OCI-LY1 (cell line): Measurements from ENCODE around the gene KIF22.
"Not testable (repeated sequence)": the region's sequence is repeated elsewhere in the genome, so short reads cannot be mapped to it uniquely, and the experiment has no call there.

Experiments used
- H2AFZ ChIP-seq: fragments of 200-600 bp; sonication (generic), shearing (Covaris generic); 2 replicates; pipeline ENCODE4 v1.6.0; 2014; ENCODE audit warnings: antibody characterized with exemption, mild to moderate bottlenecking, low read length
- H3F3A ChIP-seq: fragments of 200-600 bp; sonication (generic), shearing (Covaris generic); 2 replicates; pipeline ENCODE4 v1.6.0; 2014; ENCODE audit warnings: mild to moderate bottlenecking, antibody characterized with exemption, low read length, moderate library complexity; ENCODE audit not compliant: insufficient read depth
- H3K27ac ChIP-seq: fragments of 200-600 bp; sonication (generic); 2 replicates; pipeline ENCODE4 v1.5.1; 2014; ENCODE audit warnings: low read length, mixed run types, mild to moderate bottlenecking, low read depth; ENCODE audit not compliant: poor library complexity, severe bottlenecking
- H3K27me3 ChIP-seq: fragments of 200-600 bp; sonication (generic); 2 replicates; pipeline ENCODE4 v1.6.0; 2014; ENCODE audit warnings: antibody characterized with exemption, mild to moderate bottlenecking, low read length, moderate library complexity; ENCODE audit not compliant: insufficient read depth
- H3K36me3 ChIP-seq: fragments of 200-600 bp; sonication (generic); 2 replicates; pipeline ENCODE4 v1.6.1; 2014; ENCODE audit warnings: mild to moderate bottlenecking, antibody characterized with exemption, low read length, moderate library complexity, mixed read lengths; ENCODE audit not compliant: insufficient read depth
- H3K4me1 ChIP-seq: fragments of 200-600 bp; sonication (generic); 2 replicates; pipeline ENCODE4 v1.5.1; 2014; ENCODE audit warnings: mild to moderate bottlenecking, low read length, moderate library complexity; ENCODE audit not compliant: insufficient read depth, severe bottlenecking
- H3K4me2 ChIP-seq: fragments of 200-600 bp; sonication (generic), shearing (Covaris generic); 2 replicates; pipeline ENCODE4 v1.6.1; 2014; ENCODE audit warnings: low read length
- H3K4me3 ChIP-seq: fragments of 200-600 bp; sonication (generic); 2 replicates; pipeline ENCODE4 v1.5.1; 2014; ENCODE audit warnings: low read length, low read depth, mild to moderate bottlenecking, mixed read lengths; ENCODE audit not compliant: poor library complexity, severe bottlenecking
- H3K79me2 ChIP-seq: fragments of 200-600 bp; shearing (Covaris generic); 2 replicates; pipeline ENCODE4 v1.6.1; 2016; ENCODE audit warnings: mixed run types, low read length, mixed read lengths; ENCODE audit not compliant: insufficient read depth
- H3K9ac ChIP-seq: fragments of 200-600 bp; sonication (generic), shearing (Covaris generic); 2 replicates; pipeline ENCODE4 v1.6.1; 2014; ENCODE audit warnings: mild to moderate bottlenecking, low read length, mixed read lengths
- H3K9me2 ChIP-seq: fragments of 200-600 bp; sonication (generic), shearing (Covaris generic); 2 replicates; pipeline ENCODE4 v1.6.1; 2014; ENCODE audit warnings: low read depth, mild to moderate bottlenecking, low read length, mixed read lengths
- H3K9me3 ChIP-seq: fragments of 200-600 bp; shearing (Covaris generic); 2 replicates; pipeline ENCODE4 v1.6.1; 2014; ENCODE audit warnings: low read length, mixed read lengths
- H4K20me1 ChIP-seq: fragments of 200-600 bp; sonication (generic), shearing (Covaris generic); 2 replicates; pipeline ENCODE4 v1.6.0; 2016; ENCODE audit warnings: mild to moderate bottlenecking, low read length; ENCODE audit not compliant: insufficient read depth
- CTCF ChIP-seq: fragments of 200-600 bp; sonication (generic), shearing (Covaris generic); IDR thresholded peaks from 2 replicates; pipeline ENCODE4 v1.5.1; 2017; ENCODE audit warnings: mild to moderate bottlenecking, antibody characterized with exemption, low read length, moderate library complexity, mixed read lengths
- EZH2 ChIP-seq: fragments of 200-600 bp; sonication (generic), shearing (Covaris generic); IDR thresholded peaks from 2 replicates; pipeline ENCODE4 v1.8.0; 2017; ENCODE audit warnings: borderline replicate concordance, mixed run types, mild to moderate bottlenecking, antibody characterized with exemption, low read length, moderate library complexity, mixed read lengths

Gene KIF22

GRCh38 chr16:29760567-29761279 is 29.8 kb upstream of the KIF22 start:
- Histone ChIP-seq H2AFZ (no peak overlapping the region), H3K9me3 (no peaks in the 10 kb centered on the region), H3K9ac (no peak overlapping the region), H4K20me1 (no peaks in the 10 kb centered on the region), H3K4me2 (no peak overlapping the region), H3K9me2 (no peaks in the 10 kb centered on the region), H3K4me1 (no peaks in the 10 kb centered on the region), H3F3A (no peaks in the 10 kb centered on the region), H3K27ac (no peak overlapping the region), H3K36me3 (no peaks in the 10 kb centered on the region), H3K27me3 (no peaks in the 10 kb centered on the region), H3K4me3 (no peak overlapping the region), H3K79me2 (no peaks in the 10 kb centered on the region)
- TF ChIP-seq EZH2 (no peak), CTCF (no peak)

GRCh38 chr16:29761280-29761651 is 29.3 kb upstream of the KIF22 start:
- H3K27me3 ChIP-seq, H3K79me2 ChIP-seq, H2AFZ ChIP-seq, H3K36me3 ChIP-seq, H4K20me1 ChIP-seq, H3K9me2 ChIP-seq, H3K4me3 ChIP-seq, H3K4me1 ChIP-seq, H3K9ac ChIP-seq, H3K27ac ChIP-seq, H3F3A ChIP-seq, H3K9me3 ChIP-seq, H3K4me2 ChIP-seq: not testable (repeated sequence)

GRCh38 chr16:29761882-29762281 is 28.7 kb upstream of the KIF22 start:
- TF ChIP-seq CTCF (no peak), EZH2 (no peak)
- Histone ChIP-seq H3K36me3 (no peaks in the 10 kb centered on the region), H2AFZ (no peak overlapping the region), H3K79me2 (no peaks in the 10 kb centered on the region), H3K4me1 (no peaks in the 10 kb centered on the region), H3K9ac (no peak overlapping the region), H3K4me3 (no peak overlapping the region), H3K9me2 (no peaks in the 10 kb centered on the region), H4K20me1 (no peaks in the 10 kb centered on the region), H3K27me3 (no peaks in the 10 kb centered on the region), H3F3A (no peaks in the 10 kb centered on the region), H3K27ac (no peak overlapping the region), H3K4me2 (no peak overlapping the region), H3K9me3 (no peaks in the 10 kb centered on the region)

- H2AFZ ChIP-seq, result no peak overlapping the region
- no peaks in the 10 kb centered on the region for H3F3A ChIP-seq
- H3K79me2 ChIP-seq, result no peaks in the 10 kb centered on the region
- TF ChIP-seq EZH2 (no peak), CTCF (no peak)
- H3K4me2 ChIP-seq, result no peak overlapping the region
- no peak overlapping the region for H3K27ac ChIP-seq
- H3K9ac ChIP-seq, result no peak overlapping the region
- H3K4me1 ChIP-seq, result no peaks in the 10 kb centered on the region
- H4K20me1 ChIP-seq, result no peaks in the 10 kb centered on the region
- no peaks in the 10 kb centered on the region for H3K9me2 ChIP-seq
- no peaks in the 10 kb centered on the region for H3K27me3 ChIP-seq
- H3K36me3 ChIP-seq, result no peaks in the 10 kb centered on the region
- H3K4me3 ChIP-seq, result no peak overlapping the region
- no peaks in the 10 kb centered on the region for H3K9me3 ChIP-seq
Observed at GRCh38 chr16:29763326-29763725, 27.2 kb upstream of the KIF22 start.
